Effector memory CD4-positive, alpha-beta T cell (primary cell): ENCODE measurements around the gene MLX.
"Not testable (repeated sequence)": the region's sequence is repeated elsewhere in the genome, so short reads cannot be mapped to it uniquely, and the experiment has no call there.

Source experiments
- DNase-seq, 3 donors: peaks; one replicate each; pipeline ENCODE4 v3.0.0-alpha.2; 2020
- H3K27ac ChIP-seq: 2 replicates; pipeline ENCODE4 v1.7.0; 2013; ENCODE audit warnings: mild to moderate bottlenecking, low read length, moderate library complexity; ENCODE audit not compliant: insufficient read depth, poor library complexity, severe bottlenecking
- H3K27me3 ChIP-seq: replicated peaks from 2 replicates; pipeline ENCODE4 v1.7.0; 2013; ENCODE audit warnings: mild to moderate bottlenecking, low read length; ENCODE audit not compliant: insufficient read depth, control insufficient read depth, poor library complexity, severe bottlenecking
- H3K36me3 ChIP-seq: 2 replicates; pipeline ENCODE4 v1.7.0; 2013; ENCODE audit warnings: mild to moderate bottlenecking, low read length, moderate library complexity; ENCODE audit not compliant: control insufficient read depth, insufficient read depth
- H3K4me1 ChIP-seq: 2 replicates; pipeline ENCODE4 v1.7.0; 2013; ENCODE audit warnings: low read length, mild to moderate bottlenecking; ENCODE audit not compliant: control insufficient read depth, insufficient read depth, poor library complexity, severe bottlenecking
- H3K4me3 ChIP-seq: 2 replicates; pipeline ENCODE4 v1.7.0; 2013; ENCODE audit warnings: low read length, low read depth, mild to moderate bottlenecking; ENCODE audit not compliant: insufficient read depth, poor library complexity, severe bottlenecking
- H3K9me3 ChIP-seq: 2 replicates; pipeline ENCODE4 v1.7.0; 2013; ENCODE audit warnings: mild to moderate bottlenecking, low read length, moderate library complexity; ENCODE audit not compliant: control insufficient read depth

Gene MLX

GRCh38 chr17:42607769-42608168 lies 40.9 kb downstream of the MLX start:
- Histone ChIP-seq H3K4me1 (peaks cover 20% of the 10 kb centered on the region), H3K27ac (peak overlapping the region; percentile 96), H3K36me3 (peaks cover 8% of the 10 kb centered on the region), H3K9me3 (no peaks in the 10 kb centered on the region), H3K27me3 (no peaks in the 10 kb centered on the region), H3K4me3 (peak overlapping the region; percentile 87)
- no peak for DNase-seq

- Histone ChIP-seq H3K27ac (peak overlapping the region; percentile 96), H3K4me3 (peak overlapping the region; percentile 87), H3K27me3 (no peaks in the 10 kb centered on the region), H3K36me3 (peaks cover 9% of the 10 kb centered on the region), H3K4me1 (peaks cover 20% of the 10 kb centered on the region), H3K9me3 (no peaks in the 10 kb centered on the region)
- DNase-seq, result peak in 1 of 3 donors; percentile 3
These were observed 41.6 kb downstream of the MLX start for GRCh38 chr17:42608305-42609181.

- Histone ChIP-seq H3K4me1 (peaks cover 20% of the 10 kb centered on the region), H3K27me3 (no peaks in the 10 kb centered on the region), H3K27ac (peak within 1 kb of the TSS; percentile 96), H3K36me3 (peaks cover 16% of the 10 kb centered on the region), H3K4me3 (peak within 1 kb of the TSS; percentile 87), H3K9me3 (no peaks in the 10 kb centered on the region)
- peak; percentile 98 to 99 (median 99) for DNase-seq
These were observed 42.4 kb downstream of the MLX start, which contains the start of the genes RETREG3 and TUBG1 for GRCh38 chr17:42609182-42609813. Gene RETREG3, minus strand, starts transcription at chr17:42609374. Its CDS starts 50 bp downstream, at chr17:42609324. Gene TUBG1, plus strand, starts transcription at chr17:42609683. Its CDS starts 55 bp downstream, at chr17:42609738.

GRCh38 chr17:42609814-42610801 lies 43.2 kb downstream of the MLX start:
- H3K27me3 ChIP-seq, H3K9me3 ChIP-seq: not testable (repeated sequence)
- DNase-seq, result peak in 1 of 3 donors; percentile 0
- Histone ChIP-seq H3K4me3 (peak overlapping the region; percentile 77), H3K4me1 (peaks cover 20% of the 10 kb centered on the region), H3K27ac (peak overlapping the region; percentile 72), H3K36me3 (peaks cover 23% of the 10 kb centered on the region)

GRCh38 chr17:42612013-42612412 lies 45.1 kb downstream of the MLX start:
- Histone ChIP-seq H3K9me3 (no peaks in the 10 kb centered on the region), H3K4me1 (peaks cover 9% of the 10 kb centered on the region), H3K27ac (no peak overlapping the region), H3K36me3 (peaks cover 29% of the 10 kb centered on the region), H3K4me3 (no peak overlapping the region), H3K27me3 (no peaks in the 10 kb centered on the region)
- no peak for DNase-seq

GRCh38 chr17:42613699-42614295 lies 46.9 kb downstream of the MLX start:
- H3K4me1 ChIP-seq, result peaks cover 3% of the 10 kb centered on the region
- no peak overlapping the region for H3K4me3 ChIP-seq
- H3K36me3 ChIP-seq, result peaks cover 29% of the 10 kb centered on the region
- H3K27me3 ChIP-seq, result no peaks in the 10 kb centered on the region
- no peaks in the 10 kb centered on the region for H3K9me3 ChIP-seq
- H3K27ac ChIP-seq, result no peak overlapping the region
- DNase-seq, result no peak

GRCh38 chr17:42617956-42618431 lies 51.1 kb downstream of the MLX start:
- Histone ChIP-seq H3K4me1 (no peaks in the 10 kb centered on the region), H3K36me3 (peaks cover 23% of the 10 kb centered on the region), H3K9me3 (no peaks in the 10 kb centered on the region), H3K27ac (no peak overlapping the region), H3K4me3 (no peak overlapping the region), H3K27me3 (no peaks in the 10 kb centered on the region)
- no peak for DNase-seq

- Histone ChIP-seq H3K36me3 (peaks cover 20% of the 10 kb centered on the region), H3K9me3 (no peaks in the 10 kb centered on the region), H3K27ac (no peak overlapping the region), H3K4me3 (no peak overlapping the region), H3K4me1 (no peaks in the 10 kb centered on the region), H3K27me3 (no peaks in the 10 kb centered on the region)
- no peak for DNase-seq
These were observed 51.7 kb downstream of the MLX start for GRCh38 chr17:42618442-42619150.

GRCh38 chr17:42621987-42622386 lies 55.1 kb downstream of the MLX start:
- H3K4me3 ChIP-seq, H3K4me1 ChIP-seq, H3K27ac ChIP-seq, H3K27me3 ChIP-seq, H3K9me3 ChIP-seq, H3K36me3 ChIP-seq, DNase-seq: not testable (repeated sequence)
